HL-60 (cell line): Measurements from ENCODE around the gene RAET1E.

Source experiments
- GABPA ChIP-seq: IDR thresholded peaks from 2 replicates; pipeline ENCODE4 v1.6.1; 2012; ENCODE audit warnings: low read depth
- POLR2AphosphoS5 ChIP-seq: IDR thresholded peaks from 2 replicates; pipeline ENCODE4 v1.6.1; 2012; ENCODE audit warnings: low read depth
- REST ChIP-seq: IDR thresholded peaks from 2 replicates; pipeline ENCODE4 v1.6.1; 2012; ENCODE audit warnings: low read depth; ENCODE audit not compliant: insufficient replicate concordance
- SPI1 ChIP-seq: IDR thresholded peaks from 2 replicates; pipeline ENCODE4 v1.6.1; 2012; ENCODE audit warnings: low read depth, mild to moderate bottlenecking, borderline replicate concordance
- TF ChIP-seq, protein P1 (sequence below): IDR thresholded peaks from one replicate; pipeline ENCODE4 v1.5.1; 2011; ENCODE audit warnings: low read length, control low read depth, inconsistent platforms; ENCODE audit not compliant: insufficient read depth

GRCh38 chr6:149861603-149862423, 36.1 kb downstream of the RAET1E start:
- TF ChIP-seq, protein P1, sequence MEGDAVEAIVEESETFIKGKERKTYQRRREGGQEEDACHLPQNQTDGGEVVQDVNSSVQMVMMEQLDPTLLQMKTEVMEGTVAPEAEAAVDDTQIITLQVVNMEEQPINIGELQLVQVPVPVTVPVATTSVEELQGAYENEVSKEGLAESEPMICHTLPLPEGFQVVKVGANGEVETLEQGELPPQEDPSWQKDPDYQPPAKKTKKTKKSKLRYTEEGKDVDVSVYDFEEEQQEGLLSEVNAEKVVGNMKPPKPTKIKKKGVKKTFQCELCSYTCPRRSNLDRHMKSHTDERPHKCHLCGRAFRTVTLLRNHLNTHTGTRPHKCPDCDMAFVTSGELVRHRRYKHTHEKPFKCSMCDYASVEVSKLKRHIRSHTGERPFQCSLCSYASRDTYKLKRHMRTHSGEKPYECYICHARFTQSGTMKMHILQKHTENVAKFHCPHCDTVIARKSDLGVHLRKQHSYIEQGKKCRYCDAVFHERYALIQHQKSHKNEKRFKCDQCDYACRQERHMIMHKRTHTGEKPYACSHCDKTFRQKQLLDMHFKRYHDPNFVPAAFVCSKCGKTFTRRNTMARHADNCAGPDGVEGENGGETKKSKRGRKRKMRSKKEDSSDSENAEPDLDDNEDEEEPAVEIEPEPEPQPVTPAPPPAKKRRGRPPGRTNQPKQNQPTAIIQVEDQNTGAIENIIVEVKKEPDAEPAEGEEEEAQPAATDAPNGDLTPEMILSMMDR, result no peak
- TF ChIP-seq POLR2AphosphoS5, result no peak
- TF ChIP-seq GABPA, result no peak
- TF ChIP-seq SPI1, result no peak
- no peak for TF ChIP-seq REST
